ENCODE results near the gene AP2B1.
"Not testable (repeated sequence)": the region's sequence is repeated elsewhere in the genome, so short reads cannot be mapped to it uniquely, and the experiment has no call there.

AP2B1 gene

DNA sequence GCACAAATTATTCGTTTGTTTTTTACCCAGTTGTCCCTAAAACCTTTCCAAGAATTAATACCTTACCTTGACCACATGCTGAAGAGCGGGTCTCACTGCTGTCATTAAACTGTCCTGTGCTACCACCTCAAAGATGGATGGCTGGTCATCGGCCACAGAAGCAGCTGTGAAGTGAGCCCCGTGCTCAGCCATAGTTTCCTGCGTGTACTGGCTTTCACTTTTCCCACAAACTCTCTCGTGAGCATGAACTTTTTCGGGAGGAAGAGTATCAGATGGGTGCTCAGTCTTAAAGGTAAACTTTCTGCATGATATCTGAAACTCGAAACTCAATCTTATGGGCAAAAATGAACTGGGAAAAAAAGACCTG is 9.3 kb upstream of the AP2B1 start:
- DNase-seq = peak; percentile 12

DNA sequence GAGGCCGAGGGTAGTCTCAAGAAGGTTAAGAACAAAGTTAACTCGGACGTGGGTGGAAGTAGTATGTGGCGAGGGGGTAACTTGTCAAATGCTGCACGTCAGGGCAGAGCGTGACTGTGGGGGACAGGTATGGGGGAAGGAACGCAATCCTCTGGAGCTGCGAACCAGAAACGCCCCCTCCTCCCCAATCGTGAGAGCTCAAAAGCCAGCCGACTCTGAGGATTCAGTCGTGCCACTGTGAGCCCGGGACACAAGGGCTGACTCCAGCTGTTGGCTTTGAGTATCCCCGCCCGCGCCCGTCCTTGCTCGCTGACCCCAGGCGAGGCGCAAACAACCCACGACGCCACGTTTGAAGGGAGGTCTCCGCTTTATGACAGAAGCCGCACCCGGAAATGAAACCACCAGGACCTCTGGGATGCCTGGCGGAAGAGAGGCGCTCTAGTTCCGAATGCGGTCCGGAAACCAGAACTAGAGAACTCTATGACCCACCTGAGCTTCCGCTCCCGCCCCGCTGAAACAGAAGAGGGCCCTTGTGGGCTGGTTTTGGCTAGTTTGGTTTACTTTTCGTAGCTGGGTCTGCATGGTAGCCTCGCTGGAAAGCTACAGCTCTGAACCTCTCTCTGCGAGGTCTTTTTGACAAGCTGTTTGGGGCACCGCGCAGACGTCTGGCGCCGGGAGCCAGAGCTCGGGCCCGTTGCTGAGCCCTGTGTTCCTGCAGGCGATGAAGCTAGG is 8.8 kb upstream of the AP2B1 start, which contains the start of gene PEX12:
PEX12 (minus strand) TSS at position 375 of the 732 bp plus-strand sequence. CDS start 550 bp downstream, outside the sequence.
- DNase-seq = peak; percentile 88

DNA sequence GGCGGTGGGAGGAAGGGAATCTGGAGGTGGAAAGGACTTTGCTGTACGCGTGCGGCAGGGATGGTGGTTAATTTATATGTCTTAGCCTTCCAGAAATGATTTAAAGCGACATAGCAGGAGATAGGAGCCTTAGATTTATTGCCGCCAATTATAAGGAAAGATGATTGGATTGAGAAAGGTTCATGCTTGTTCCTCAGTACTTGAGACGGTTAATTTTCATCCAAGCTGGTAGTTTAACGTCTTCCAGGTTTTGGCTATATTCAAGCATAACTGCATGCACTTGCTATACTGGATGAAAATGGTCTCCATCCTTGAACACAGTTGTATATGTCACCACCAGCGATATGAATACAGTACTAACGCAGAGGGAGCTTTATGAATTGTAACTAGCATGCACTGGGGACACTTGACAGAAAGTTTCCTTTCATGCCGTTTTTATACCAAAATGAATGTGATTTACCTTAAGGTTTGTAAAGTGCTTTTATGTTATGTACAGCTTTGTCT is 8.1 kb upstream of the AP2B1 start:
- no peak for DNase-seq

DNA sequence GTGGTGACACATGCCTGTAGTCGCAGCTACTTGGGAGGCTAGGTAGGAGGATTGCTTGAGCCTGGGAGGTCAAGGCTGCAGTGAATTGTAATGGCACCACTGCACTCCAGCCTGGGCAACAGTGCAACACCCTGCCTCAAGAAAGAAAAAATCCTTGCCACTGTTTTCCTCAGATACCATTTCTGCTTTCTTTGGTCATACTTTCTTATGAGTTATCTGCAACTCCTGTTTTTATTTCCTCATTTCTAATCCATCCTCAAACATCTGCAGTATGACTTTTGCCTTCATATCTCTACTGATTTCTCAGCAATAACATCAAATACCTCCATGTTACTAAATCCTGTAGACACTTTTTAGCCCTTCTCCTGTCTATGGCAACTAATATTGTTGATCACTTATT is 3.1 kb upstream of the AP2B1 start:
- no peak for DNase-seq

DNA sequence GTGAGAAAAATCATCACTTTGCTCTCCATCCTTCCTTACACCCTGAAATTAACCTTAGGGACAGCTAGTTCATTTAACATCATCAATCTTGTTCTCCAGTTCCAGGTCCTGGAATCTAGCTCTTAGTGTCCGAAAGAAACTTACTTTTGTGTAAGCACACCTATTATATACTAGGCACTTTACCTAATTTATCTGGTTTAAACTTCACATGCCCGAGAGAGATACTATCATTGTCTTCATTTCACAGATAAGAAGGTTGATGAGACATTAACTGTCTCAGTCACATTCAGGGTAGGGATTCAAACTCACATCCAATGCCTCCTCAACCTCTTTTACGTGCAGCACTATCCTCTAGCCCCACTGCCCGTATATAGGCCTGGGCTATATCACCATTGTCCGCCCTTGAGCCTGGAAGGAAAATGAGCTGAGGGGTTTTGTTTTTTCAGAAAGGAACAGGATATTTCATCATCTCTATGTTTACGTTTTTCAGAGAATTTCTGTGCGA is 501 bp upstream of the AP2B1 start:
- DNase-seq = no peak

DNA sequence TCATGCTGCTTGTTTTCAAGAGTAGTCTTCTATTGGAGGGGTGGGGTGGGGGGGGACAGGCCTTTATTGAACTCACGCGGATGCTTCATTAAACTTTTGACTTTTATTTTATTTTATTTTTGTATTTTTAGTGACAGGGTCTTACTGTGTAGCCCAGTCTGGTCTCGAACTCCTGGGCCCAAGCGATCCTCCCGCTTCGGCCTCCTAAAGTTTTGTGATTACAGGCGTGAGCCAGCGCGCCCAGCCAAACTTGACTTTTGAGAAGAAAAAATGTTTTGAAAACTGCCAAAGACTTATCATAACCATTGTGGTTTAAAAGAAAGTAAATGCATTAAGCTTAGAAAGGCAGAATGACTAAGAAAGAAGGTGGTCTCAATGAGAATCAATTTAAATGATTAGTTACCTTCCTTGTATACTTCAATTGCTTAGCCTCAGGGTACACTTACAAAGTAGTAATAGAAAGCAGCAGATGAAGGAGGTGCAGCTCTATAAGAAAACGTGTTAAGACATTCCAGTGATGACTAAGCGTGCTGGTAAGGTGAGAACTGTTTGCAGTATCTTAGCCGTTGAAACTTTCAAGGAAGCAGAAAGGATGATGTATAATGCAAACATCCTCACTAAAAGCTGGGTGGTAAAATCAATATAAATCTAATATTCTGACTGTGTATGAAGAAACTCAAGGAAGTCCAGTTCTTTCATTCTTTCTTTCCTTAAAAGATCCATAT is 1.2 kb downstream of the AP2B1 start:
- peak; percentile 12 for DNase-seq

DNA sequence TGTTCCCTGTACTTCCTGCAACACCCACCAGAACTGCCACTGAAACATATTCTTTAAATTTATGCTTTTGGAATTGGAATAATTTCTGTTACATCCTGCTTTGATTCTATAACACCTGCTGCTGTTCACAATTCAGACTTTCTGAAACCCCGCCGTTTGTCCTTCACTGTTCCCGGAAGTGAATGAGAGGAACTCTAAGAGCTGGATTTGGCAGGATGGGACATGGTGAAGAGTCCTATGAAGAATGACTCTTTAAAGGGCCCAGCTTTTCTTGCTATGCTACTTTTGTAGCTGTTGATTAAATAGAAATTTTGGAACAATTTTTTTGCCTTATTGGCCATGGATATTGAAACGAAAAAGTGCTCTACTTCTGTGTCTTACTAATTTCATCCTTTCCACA is 8.9 kb downstream of the AP2B1 start:
- no peak for DNase-seq

DNA sequence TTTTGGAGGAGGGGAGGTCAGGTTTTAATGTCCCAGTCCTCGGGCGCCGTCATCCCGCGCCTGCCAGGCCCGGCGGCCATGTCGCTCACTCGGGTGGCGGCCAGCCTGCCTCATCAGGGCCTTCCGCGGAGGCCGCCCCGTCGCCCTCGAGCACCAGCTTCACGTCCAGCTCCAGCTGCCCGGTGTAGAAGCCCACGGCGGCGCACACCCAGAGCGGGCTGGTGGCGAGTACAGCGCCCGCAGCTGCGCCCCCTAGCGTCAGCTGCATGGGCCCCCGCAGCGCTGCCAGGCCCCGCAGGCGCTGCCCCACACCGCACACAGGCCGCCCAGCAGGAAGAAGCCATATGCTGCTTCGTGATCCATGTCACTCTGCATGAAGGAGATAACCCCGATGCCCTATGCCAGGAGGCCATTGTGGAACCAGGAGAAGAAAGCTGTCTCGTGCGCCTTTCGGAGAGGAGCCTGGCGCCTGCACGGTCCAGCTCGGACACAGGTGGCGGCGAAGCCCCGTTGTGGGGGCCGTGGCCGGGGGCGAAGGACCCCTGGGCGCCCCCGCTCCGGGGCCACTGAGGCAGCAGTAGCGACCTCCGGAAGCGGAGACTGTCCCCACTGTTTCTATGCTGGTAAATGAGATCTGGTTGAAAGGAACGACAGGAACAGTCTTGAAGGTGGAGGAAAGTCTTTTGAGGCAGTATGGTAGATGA is 9.6 kb downstream of the AP2B1 start:
- DNase-seq = no peak

DNA sequence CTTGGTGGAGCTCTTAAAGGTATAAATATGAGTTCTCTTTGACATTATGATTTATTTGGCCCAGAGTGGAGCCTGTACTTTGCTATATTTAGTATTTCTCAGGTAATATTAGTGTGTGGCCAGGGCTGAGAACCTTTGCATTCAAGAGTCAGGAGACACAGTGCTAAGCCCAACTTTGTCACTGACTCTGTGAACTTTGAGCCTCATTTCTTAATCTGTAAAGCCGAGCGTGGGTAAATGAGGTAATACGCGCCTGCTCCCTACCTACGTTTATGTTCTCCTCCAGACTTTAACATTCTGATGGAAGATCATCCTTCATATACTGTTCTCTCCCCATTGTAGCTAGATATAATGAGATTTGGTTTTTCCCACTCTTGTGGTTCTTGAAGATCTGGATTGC is 10.5 kb downstream of the AP2B1 start:
- no peak for DNase-seq

DNA sequence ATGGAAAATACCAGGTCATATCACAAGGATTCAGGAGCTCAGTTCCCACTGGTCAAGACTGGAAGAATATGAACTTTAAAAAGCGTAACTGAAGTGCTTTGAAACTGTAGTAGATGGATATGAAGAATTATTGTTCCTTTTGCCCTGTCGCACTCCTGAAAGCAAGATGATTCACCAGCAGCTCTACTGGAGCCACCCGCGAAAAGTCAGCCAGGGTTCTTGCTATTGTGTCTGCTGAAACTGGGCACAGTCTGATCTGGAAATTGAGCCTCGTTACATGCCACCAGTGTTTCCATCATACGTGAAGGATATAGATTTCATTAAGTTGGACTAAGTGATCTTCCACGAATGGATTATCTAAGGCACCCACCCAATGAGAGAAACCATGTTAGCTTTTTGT is 16.6 kb downstream of the AP2B1 start:
- DNase-seq = no peak

DNA sequence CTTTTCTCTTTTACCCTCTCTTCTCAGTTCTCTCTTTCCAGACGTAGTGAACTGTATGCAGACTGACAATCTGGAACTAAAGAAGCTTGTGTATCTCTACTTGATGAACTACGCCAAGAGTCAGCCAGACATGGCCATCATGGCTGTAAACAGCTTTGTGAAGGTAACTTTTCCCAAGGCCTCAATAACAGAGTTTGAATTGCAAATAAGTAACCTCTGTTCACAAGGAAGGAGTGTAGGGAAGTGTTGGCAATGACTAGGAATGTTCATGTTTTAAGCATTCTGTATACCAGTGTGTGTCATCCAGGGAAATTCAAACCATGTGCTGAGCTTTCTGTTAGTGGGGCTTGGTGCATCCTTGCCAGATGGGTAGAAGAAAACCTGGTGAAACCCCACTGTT is 18.6 kb downstream of the AP2B1 start:
- DNase-seq = no peak

DNA sequence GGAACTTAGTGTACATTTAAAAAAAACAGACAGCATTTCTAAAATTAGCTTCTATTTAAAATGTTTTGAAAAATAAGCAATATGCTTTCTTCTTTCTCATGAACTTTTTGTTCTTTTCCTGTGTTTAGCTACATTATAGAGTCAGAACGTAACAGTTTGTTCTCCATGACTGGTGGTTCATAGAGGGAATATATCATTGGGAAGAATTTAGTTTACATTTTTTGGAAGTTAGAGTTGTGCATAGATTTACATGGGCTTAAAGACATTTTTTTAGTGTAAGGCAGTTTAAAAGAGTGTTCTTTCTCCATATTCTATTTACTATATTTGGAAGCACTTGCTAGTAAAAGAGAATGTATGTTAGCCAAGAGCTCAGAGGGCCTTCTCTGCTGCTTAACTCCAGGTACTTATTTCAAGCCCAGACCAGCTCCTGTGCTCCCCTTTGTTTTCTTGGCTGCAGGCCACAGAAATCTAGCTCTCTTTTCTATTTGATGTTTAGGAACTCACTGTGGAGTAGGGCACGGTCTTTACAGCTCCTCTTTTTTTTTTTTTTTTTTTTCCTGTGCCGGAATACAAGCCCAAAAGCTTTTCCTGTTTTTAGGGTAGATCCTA is 20.2 kb downstream of the AP2B1 start:
- DNase-seq = no peak

DNA sequence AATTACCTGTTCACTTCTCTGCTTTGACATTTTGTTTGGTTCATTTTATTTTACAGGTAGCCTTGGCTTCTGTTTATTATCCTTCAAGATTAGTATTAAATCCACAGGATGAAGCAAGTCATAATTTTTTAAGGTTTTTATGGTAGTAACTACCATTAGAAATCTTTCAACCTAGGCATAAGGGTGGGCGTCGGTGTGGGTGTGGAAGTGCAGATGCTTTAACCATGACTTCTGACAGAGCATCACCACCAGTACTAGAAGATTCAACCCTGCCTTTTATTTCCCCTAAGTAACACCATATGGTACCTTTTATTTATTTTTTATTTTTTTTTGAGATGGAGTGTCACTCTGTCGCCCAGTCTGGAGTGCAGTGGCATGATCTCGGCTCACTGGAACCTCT is 22.7 kb downstream of the AP2B1 start:
- no peak for DNase-seq

DNA sequence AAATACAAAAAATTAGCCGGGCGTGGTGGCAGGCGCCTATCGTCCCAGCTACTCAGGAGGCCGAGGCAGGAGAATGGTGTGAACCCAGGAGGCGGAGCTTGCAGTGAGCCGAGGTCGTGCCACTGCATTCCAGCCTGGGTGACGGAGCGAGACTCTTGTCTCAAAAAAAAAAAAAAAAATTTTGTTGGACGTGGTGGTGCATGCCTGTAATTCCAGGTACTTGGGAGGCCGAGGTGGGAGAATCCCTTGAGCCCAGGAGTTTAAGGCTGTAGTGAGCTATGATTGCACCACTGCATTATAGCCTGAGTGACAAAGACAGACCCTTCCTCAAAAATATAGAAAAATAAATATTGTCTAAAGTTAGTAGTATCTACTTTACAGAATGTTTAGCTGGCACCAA is 23.6 kb downstream of the AP2B1 start:
- not testable (repeated sequence) for DNase-seq

DNA sequence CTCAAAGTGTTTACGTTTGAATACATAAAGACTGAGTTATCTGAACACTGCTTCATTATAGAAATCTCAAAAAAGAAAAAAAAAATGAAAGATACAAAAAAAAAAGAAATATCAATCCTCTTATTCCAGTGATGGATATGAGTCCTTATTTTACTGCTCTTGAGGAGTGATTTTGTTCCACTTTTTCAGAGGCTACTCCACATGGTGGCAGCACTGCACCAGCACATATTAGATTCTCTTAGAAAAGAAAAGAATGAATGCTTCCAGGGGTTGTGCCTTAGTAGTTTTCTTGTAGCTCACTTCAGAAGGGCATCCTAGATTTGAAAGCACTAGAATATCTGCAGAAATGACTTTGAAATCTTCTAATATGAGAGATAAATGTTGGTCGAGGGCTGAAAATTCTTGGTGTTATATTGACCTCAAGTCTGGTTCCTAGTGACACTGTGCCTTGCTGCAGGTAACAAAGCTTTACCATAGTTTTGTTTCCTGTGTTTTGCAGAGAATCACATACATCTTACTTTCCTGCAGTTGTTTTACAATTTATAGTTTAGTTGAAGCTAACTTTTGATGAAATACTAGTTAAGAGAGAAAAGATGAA is 25.9 kb downstream of the AP2B1 start:
- peak; percentile 50 for DNase-seq

DNA sequence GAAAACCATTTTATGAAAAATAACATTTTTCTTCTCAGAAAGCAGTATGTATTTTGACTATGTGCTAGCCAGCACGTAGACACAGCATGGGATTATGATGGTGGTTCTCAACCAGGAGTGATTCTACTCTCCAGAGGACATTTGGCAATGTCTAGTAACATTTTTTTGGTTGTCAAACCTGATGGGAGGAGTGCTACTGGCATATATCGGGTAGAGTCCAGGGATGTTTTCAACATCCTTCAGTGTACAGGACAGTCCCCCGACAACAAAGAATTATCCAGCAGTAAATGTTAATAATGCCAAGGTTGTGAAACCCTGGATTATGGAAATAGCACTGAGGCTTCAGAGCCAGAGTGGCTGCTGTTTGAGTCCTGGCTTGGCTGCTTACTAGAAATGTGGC is 27.7 kb downstream of the AP2B1 start:
- no peak for DNase-seq

DNA sequence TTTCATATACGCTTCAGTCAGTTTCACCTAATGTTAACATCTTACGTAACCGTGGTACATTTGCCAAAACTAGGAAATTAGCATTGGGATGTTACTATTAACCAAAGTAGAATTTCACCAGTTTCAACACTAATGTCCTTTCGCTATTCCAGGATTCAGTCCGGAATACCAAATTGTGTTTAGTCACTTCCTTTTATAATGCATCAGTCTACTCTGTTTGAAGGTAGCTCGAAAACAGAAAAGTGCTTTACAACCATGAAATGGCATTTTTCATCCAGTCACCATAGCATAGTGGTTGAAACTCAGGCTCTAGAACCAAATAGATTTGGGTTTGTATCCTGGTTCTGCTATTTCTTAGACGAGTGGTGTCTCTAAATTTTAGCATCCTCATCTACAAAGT is 29.4 kb downstream of the AP2B1 start:
- no peak for DNase-seq

DNA sequence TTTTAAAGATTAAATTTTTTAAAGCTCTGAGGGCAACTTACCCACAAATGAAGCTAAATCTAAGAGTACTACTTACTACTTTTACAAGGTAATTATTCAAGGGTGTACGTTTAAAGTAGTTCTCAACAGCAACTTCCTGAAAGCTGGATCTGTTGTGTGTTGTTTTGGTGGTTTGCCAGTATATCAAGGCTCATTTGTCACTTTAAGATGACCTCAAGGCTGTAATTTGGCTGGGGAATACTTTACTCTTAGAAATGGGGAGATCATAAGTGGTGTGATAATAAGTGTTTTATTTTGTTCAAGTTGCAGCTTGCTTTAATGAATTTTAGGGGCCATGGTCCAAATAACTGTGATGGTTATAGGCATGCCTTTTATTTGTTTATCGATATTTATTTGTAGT is 30.4 kb downstream of the AP2B1 start:
- no peak for DNase-seq

DNA sequence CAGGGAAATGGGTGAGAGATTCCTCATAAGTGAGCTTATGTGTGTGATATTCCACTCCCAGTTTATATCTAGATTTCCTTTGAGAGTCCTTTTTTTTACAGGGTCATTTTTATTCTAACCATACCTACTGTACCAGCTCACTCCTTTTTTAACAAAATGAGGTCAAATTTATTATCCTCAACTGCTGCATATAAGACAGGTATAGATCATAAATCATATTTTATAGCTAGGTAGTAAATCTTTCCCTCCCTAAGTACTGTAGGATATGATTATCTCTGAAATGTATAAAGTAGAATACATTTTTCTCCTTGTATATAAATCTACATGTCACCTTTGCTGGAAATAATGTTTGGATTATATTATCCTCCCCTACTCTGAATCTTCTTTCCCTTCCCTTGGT is 31.5 kb downstream of the AP2B1 start:
- no peak for DNase-seq

DNA sequence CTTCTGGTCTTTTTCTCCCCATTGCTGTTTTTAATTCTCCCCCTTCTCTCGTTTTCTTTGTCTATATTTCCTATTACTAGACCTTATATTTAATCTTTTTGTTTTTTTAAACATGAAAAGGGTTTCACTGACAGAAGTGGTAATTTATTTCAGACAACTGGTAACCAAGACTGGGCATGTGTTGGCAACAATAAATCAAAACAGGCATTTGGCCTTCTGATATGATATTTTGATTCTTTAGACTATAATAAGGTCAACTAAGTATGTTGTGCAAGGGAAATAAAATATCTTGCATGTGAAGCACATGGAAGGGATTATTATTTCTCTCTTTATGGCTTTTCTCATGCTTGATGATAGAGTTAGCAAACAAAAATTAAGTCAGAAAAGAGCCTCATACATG is 34.6 kb downstream of the AP2B1 start:
- no peak for DNase-seq

DNA sequence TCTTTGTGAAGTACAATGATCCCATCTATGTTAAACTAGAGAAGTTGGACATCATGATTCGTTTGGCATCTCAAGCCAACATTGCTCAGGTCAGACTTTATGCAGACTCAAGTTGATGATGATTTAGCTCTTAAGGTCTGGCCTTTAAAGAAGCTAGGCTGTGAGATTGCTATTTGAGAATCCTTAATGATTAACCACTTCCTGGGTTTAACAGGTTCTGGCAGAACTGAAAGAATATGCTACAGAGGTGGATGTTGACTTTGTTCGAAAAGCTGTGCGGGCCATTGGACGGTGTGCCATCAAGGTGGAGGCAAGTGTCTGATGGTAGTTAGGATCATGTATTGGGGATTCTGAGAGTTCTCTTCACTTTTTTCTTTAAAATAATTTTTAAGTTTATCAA is 40.3 kb downstream of the AP2B1 start:
- no peak for DNase-seq

DNA sequence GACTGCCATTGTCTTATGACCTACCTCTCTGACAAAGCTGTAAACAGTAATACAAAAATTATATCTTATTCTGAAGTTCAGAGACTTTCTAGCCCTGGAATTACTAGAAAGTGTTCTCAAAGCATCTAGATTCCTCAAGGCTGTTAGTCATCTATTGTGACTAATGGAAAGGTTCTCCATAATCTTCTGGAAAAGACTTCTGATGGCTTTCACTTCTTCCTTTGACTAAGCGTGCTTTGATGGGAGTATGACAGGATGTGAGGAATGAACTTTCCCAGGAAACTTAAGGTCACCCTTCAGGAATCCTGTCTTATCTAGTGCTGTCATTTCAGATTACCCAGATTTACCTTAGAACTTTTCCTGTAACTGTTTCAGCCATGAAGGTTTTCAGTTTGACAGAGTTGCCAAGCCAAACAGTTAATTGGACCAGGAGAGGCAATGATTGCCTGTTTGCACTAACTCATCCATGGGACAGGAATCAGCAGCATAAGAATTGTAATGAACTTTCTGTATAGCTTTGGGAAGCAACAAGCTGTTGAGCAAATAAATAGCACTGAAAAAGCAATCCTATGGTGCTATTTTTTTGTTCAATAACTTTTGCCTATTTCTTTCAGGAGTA is 43.5 kb downstream of the AP2B1 start:
- DNase-seq = no peak

Measured in CD4-positive, alpha-beta T cell treated with Interleukin-6 for 4 hours (primary cell).